ENCODE measurements around the gene SCNN1G.
"Not testable (repeated sequence)": the region's sequence is repeated elsewhere in the genome, so short reads cannot be mapped to it uniquely, and the experiment has no call there.

SCNN1G gene

GRCh38 chr16:23253650-23254049 lies 71.1 kb downstream of the SCNN1G start:
- not testable (repeated sequence) for DNase-seq (ENCODE audit: low spot score)

GRCh38 chr16:23254338-23254737 lies 71.8 kb downstream of the SCNN1G start:
- peak; percentile 15 for DNase-seq (ENCODE audit: low spot score)

GRCh38 chr16:23255000-23255399 lies 72.5 kb downstream of the SCNN1G start:
- DNase-seq (ENCODE audit: low spot score): no peak

GRCh38 chr16:23256440-23256839 lies 73.9 kb downstream of the SCNN1G start:
- DNase-seq (ENCODE audit: low spot score): no peak

GRCh38 chr16:23257682-23258081 lies 75.1 kb downstream of the SCNN1G start:
- DNase-seq (ENCODE audit: low spot score): no peak

- no peak for DNase-seq (ENCODE audit: low spot score)
Observed at GRCh38 chr16:23258919-23259237, 76.3 kb downstream of the SCNN1G start.
